SU-DHL-6 (cell line): Measurements from ENCODE around the gene PITPNM2.
"Not testable (repeated sequence)": the region's sequence is repeated elsewhere in the genome, so short reads cannot be mapped to it uniquely, and the experiment has no call there.

Experiments
- H2AFZ ChIP-seq: fragments of 200-600 bp; sonication (generic); 2 replicates; pipeline ENCODE4 v1.6.1; 2014; ENCODE audit warnings: low read depth, mild to moderate bottlenecking, moderate library complexity, mixed read lengths, antibody characterized with exemption, low read length; ENCODE audit not compliant: severe bottlenecking
- H3F3A ChIP-seq: fragments of 200-600 bp; shearing (Covaris generic); 2 replicates; pipeline ENCODE4 v1.6.0; 2016; ENCODE audit warnings: antibody characterized with exemption, mild to moderate bottlenecking; ENCODE audit not compliant: insufficient read depth
- H3K27ac ChIP-seq: fragments of 200-600 bp; sonication (generic); 2 replicates; pipeline ENCODE4 v1.5.1; 2016; ENCODE audit warnings: low read depth, mild to moderate bottlenecking, low read length, moderate library complexity, mixed read lengths
- H3K27me3 ChIP-seq: fragments of 200-600 bp; sonication (generic), shearing (Covaris generic); 2 replicates; pipeline ENCODE4 v1.6.0; 2014; ENCODE audit warnings: mild to moderate bottlenecking, low read length
- H3K36me3 ChIP-seq: fragments of 200-600 bp; sonication (generic); 2 replicates; pipeline ENCODE4 v1.6.1; 2014; ENCODE audit warnings: mild to moderate bottlenecking, low read length, mixed read lengths
- H3K4me2 ChIP-seq: fragments of 300-600, 200-600 bp; shearing (Covaris generic), sonication (generic); 2 replicates; pipeline ENCODE4 v1.6.0; 2014; ENCODE audit warnings: low read length, low read depth, mild to moderate bottlenecking; ENCODE audit not compliant: poor library complexity, severe bottlenecking
- H3K4me3 ChIP-seq: fragments of 200-600 bp; sonication (generic); 2 replicates; pipeline ENCODE4 v1.5.1; 2014; ENCODE audit warnings: antibody characterized with exemption, low read length, mild to moderate bottlenecking, mixed read lengths; ENCODE audit not compliant: insufficient read depth, poor library complexity, severe bottlenecking
- H3K79me2 ChIP-seq: fragments of 200-600 bp; sonication (generic); 2 replicates; pipeline ENCODE4 v1.6.1; 2014; ENCODE audit warnings: mild to moderate bottlenecking, low read length, moderate library complexity; ENCODE audit not compliant: insufficient read depth
- H3K9ac ChIP-seq: fragments of 200-600 bp; sonication (generic); 2 replicates; pipeline ENCODE4 v1.7.0; 2014; ENCODE audit warnings: mild to moderate bottlenecking, low read length
- H3K9me2 ChIP-seq: fragments of 200-600 bp; sonication (generic); replicated peaks from 2 replicates; pipeline ENCODE4 v1.6.1; 2014; ENCODE audit warnings: low read length; ENCODE audit not compliant: insufficient read depth
- H3K9me3 ChIP-seq: fragments of 200-600 bp; sonication (generic); 2 replicates; pipeline ENCODE4 v1.6.1; 2014; ENCODE audit warnings: low read length, mixed read lengths; ENCODE audit not compliant: insufficient read depth
- H4K20me1 ChIP-seq: fragments of 200-600 bp; sonication (generic); 2 replicates; pipeline ENCODE4 v1.6.1; 2014; ENCODE audit warnings: low read depth, mild to moderate bottlenecking, antibody characterized with exemption, low read length, moderate library complexity, mixed read lengths
- CTCF ChIP-seq: fragments of 200-600 bp; sonication (generic); IDR thresholded peaks from one replicate; pipeline ENCODE4 v1.5.1; 2017; ENCODE audit warnings: antibody characterized with exemption, mild to moderate bottlenecking, low read length, moderate library complexity; ENCODE audit not compliant: insufficient read depth, poor library complexity, severe bottlenecking
- EZH2phosphoT487 ChIP-seq: fragments of 200-600 bp; sonication (generic), shearing (Covaris generic); conservative IDR thresholded peaks from 2 replicates; pipeline ENCODE4 v1.6.1; 2018; ENCODE audit warnings: mild to moderate bottlenecking, antibody characterized with exemption, low read length, moderate library complexity, mixed read lengths

The PITPNM2 gene

GRCh38 chr12:123104809-123105208, 46.1 kb downstream of the PITPNM2 start:
- no peaks in the 10 kb centered on the region for H3F3A ChIP-seq
- H3K4me2 ChIP-seq: no peak overlapping the region
- H3K9ac ChIP-seq: no peak overlapping the region
- H2AFZ ChIP-seq: no peak overlapping the region
- no peaks in the 10 kb centered on the region for H3K79me2 ChIP-seq
- no peak overlapping the region for H3K4me3 ChIP-seq
- H3K27ac ChIP-seq: no peak overlapping the region
- H3K9me2 ChIP-seq: no peaks in the 10 kb centered on the region
- TF ChIP-seq CTCF (no peak), EZH2phosphoT487 (no peak)
- H3K9me3 ChIP-seq: no peaks in the 10 kb centered on the region
- H3K36me3 ChIP-seq: no peaks in the 10 kb centered on the region
- H3K27me3 ChIP-seq: no peaks in the 10 kb centered on the region
- no peaks in the 10 kb centered on the region for H4K20me1 ChIP-seq

DNA sequence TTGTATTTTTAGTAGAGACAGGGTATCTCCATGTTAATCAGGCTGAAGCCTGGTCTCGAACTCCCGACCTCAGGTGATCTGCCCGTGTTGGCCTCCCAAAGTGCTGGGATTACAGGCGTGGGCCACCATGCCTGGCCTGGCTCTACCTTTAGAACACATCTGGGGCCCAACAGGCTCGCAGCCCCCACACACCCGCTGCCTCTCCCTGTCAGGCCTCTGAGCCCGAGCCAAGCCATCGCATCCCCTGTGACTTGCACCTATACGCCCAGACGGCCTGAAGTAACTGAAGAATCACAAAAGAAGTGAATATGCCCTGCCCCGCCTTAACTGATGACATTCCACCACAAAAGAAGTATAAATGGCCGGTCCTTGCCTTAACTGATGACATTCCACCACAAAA, 46.8 kb downstream of the PITPNM2 start:
- not testable (repeated sequence) for H3K79me2 ChIP-seq, H3K36me3 ChIP-seq, H3K4me2 ChIP-seq, H3F3A ChIP-seq, H3K9me3 ChIP-seq, H3K27me3 ChIP-seq, H3K27ac ChIP-seq, H3K9me2 ChIP-seq, H2AFZ ChIP-seq, H4K20me1 ChIP-seq, H3K9ac ChIP-seq, H3K4me3 ChIP-seq

GRCh38 chr12:123102781-123103503, 47.9 kb downstream of the PITPNM2 start:
- H3K4me2 ChIP-seq: no peak overlapping the region
- no peaks in the 10 kb centered on the region for H4K20me1 ChIP-seq
- no peak overlapping the region for H3K4me3 ChIP-seq
- H3F3A ChIP-seq: no peaks in the 10 kb centered on the region
- H2AFZ ChIP-seq: no peak overlapping the region
- H3K36me3 ChIP-seq: no peaks in the 10 kb centered on the region
- TF ChIP-seq CTCF (no peak), EZH2phosphoT487 (no peak)
- no peak overlapping the region for H3K9ac ChIP-seq
- H3K9me3 ChIP-seq: no peaks in the 10 kb centered on the region
- H3K27ac ChIP-seq: no peak overlapping the region
- H3K9me2 ChIP-seq: no peaks in the 10 kb centered on the region
- no peaks in the 10 kb centered on the region for H3K79me2 ChIP-seq
- no peaks in the 10 kb centered on the region for H3K27me3 ChIP-seq

DNA sequence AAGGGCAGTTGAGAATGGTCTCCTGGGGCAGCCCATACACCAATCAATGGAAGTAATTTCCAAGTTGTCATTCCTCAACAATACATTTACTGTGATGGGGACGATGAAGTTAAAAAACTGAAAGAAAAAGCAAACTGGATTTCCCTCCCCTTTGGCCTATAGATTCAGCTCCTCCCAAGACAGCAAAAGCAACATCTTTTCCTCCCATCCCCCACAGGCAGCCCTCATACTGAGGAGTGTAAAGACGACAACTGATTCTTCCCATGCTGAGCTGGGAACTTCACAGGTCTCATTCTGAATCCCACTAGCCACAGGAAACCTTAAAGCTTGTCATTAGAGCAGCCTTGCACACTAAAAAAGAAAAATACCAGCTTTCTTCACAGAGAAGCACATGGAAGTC, 48.5 kb downstream of the PITPNM2 start:
- Histone ChIP-seq H3K9me2 (no peaks in the 10 kb centered on the region), H3K27me3 (no peaks in the 10 kb centered on the region), H3K79me2 (no peaks in the 10 kb centered on the region), H3K9me3 (no peaks in the 10 kb centered on the region), H4K20me1 (no peaks in the 10 kb centered on the region), H2AFZ (no peak overlapping the region), H3F3A (no peaks in the 10 kb centered on the region), H3K4me2 (no peak overlapping the region), H3K9ac (no peak overlapping the region), H3K36me3 (no peaks in the 10 kb centered on the region), H3K4me3 (no peak overlapping the region), H3K27ac (no peak overlapping the region)
- TF ChIP-seq CTCF (no peak), EZH2phosphoT487 (no peak)
